Type B pancreatic cell (in vitro differentiated cells): ENCODE data around the gene TAC3. TPM values are rescaled to one million over a fixed set of nuclear protein-coding genes. Genes with fewer than 3 reads are reported as not detected.
A peak's percentile ranks its signal among the peaks of the same experiment; 100 is the strongest.

ENCODE experiments used
- DNase-seq: peaks from one replicate; pipeline ENCODE4 v3.0.0; 2021; ENCODE audit warnings: mixed read lengths; ENCODE audit not compliant: unreplicated experiment; ENCODE audit errors: extremely low spot score
- H3K27ac Mint-ChIP-seq: 2 replicates; pipeline ENCODE4 v1.8.0; 2021; ENCODE audit warnings: mild to moderate bottlenecking, mixed read lengths
- H3K27me3 Mint-ChIP-seq: 2 replicates; pipeline ENCODE4 v1.8.0; 2021; ENCODE audit warnings: mixed read lengths
- H3K36me3 Mint-ChIP-seq: 2 replicates; pipeline ENCODE4 v1.8.0; 2021; ENCODE audit warnings: mixed read lengths
- H3K4me1 Mint-ChIP-seq: one replicate; pipeline ENCODE4 v1.8.0; 2021; ENCODE audit warnings: mixed read lengths; ENCODE audit not compliant: unreplicated experiment
- H3K4me3 Mint-ChIP-seq: 2 replicates; pipeline ENCODE4 v1.8.0; 2021; ENCODE audit warnings: mild to moderate bottlenecking, mixed read lengths
- H3K9me3 Mint-ChIP-seq: 2 replicates; pipeline ENCODE4 v1.8.0; 2021; ENCODE audit warnings: mixed read lengths
- CTCF ChIP-seq: fragments of 200-600 bp; sonication (generic); conservative IDR thresholded peaks from 2 replicates; pipeline ENCODE4 v1.5.0; 2021; ENCODE audit warnings: antibody characterized with exemption, mild to moderate bottlenecking
- total RNA-seq: library from RNA; stranded (reverse); gene quantifications from 2 replicates; pipeline ENCODE4 v1.2.1, GENCODE V29; 2021; ENCODE audit warnings: low replicate concordance

The TAC3 gene
- total RNA-seq, 1 donor from 2014 or later, result 3.1 TPM

GRCh38 chr12:56998316-56998715 lies 18.0 kb downstream of the TAC3 start:
- DNase-seq, result no peak
- H3K36me3 Mint-ChIP-seq, result peaks cover 14% of the 10 kb centered on the region
- H3K4me3 Mint-ChIP-seq, result no peak overlapping the region
- peaks cover 16% of the 10 kb centered on the region for H3K4me1 Mint-ChIP-seq
- TF ChIP-seq CTCF, result no peak
- H3K9me3 Mint-ChIP-seq, result no peaks in the 10 kb centered on the region
- no peaks in the 10 kb centered on the region for H3K27me3 Mint-ChIP-seq
- no peak overlapping the region for H3K27ac Mint-ChIP-seq

GRCh38 chr12:56996793-56997545 lies 19.4 kb downstream of the TAC3 start:
- TF ChIP-seq CTCF, result no peak
- Mint-ChIP-seq H3K4me1 (peaks cover 16% of the 10 kb centered on the region), H3K4me3 (no peak overlapping the region), H3K36me3 (peaks cover 13% of the 10 kb centered on the region), H3K27me3 (no peaks in the 10 kb centered on the region), H3K27ac (no peak overlapping the region), H3K9me3 (no peaks in the 10 kb centered on the region)
- peak; percentile 48 for DNase-seq

GRCh38 chr12:56995930-56996496 lies 20.3 kb downstream of the TAC3 start:
- Mint-ChIP-seq H3K27me3 (no peaks in the 10 kb centered on the region), H3K36me3 (peaks cover 9% of the 10 kb centered on the region), H3K4me3 (no peak overlapping the region), H3K27ac (no peak overlapping the region), H3K4me1 (peaks cover 9% of the 10 kb centered on the region), H3K9me3 (no peaks in the 10 kb centered on the region)
- TF ChIP-seq CTCF, result no peak
- DNase-seq, result peak; percentile 55

GRCh38 chr12:56995201-56995929 lies 21.0 kb downstream of the TAC3 start:
- TF ChIP-seq CTCF, result no peak
- H3K36me3 Mint-ChIP-seq, result peaks cover 9% of the 10 kb centered on the region
- no peak overlapping the region for H3K4me3 Mint-ChIP-seq
- H3K27me3 Mint-ChIP-seq, result peaks cover 2% of the 10 kb centered on the region
- H3K27ac Mint-ChIP-seq, result no peak overlapping the region
- no peaks in the 10 kb centered on the region for H3K9me3 Mint-ChIP-seq
- H3K4me1 Mint-ChIP-seq, result peaks cover 9% of the 10 kb centered on the region
- peak; percentile 62 for DNase-seq

GRCh38 chr12:56994231-56994746 lies 22.0 kb downstream of the TAC3 start:
- TF ChIP-seq CTCF, result no peak
- Mint-ChIP-seq H3K27me3 (peaks cover 5% of the 10 kb centered on the region), H3K27ac (no peak overlapping the region), H3K4me1 (peaks cover 9% of the 10 kb centered on the region), H3K36me3 (peaks cover 9% of the 10 kb centered on the region), H3K9me3 (no peaks in the 10 kb centered on the region), H3K4me3 (no peak overlapping the region)
- peak; percentile 54 for DNase-seq
